Endothelial cell of umbilical vein (primary cell): ENCODE data around the gene SMIM10L2A. TPM values are rescaled to one million over a fixed set of nuclear protein-coding genes. Genes with fewer than 3 reads are reported as not detected.

Experiments
- BruUV-seq: library from RNA; stranded (reverse); fragments of 400-500 nt; replicated peaks from 2 replicates; lab custom pipeline; 2021; lab: Mats Ljungman, UMichigan
- CTCF ChIA-PET: fragments of 300-600, 350-600 bp; sonication (Branson Sonifier 250); formaldehyde crosslinking; loops from one replicate; lab custom pipeline; 2021; ENCODE audit warnings: antibody characterized with exemption, inconsistent platforms; lab: Charles Lee
- POLR2A ChIA-PET: fragments of 300-600, 350-600 bp; sonication (Branson Sonifier 250); formaldehyde crosslinking; loops from one replicate; lab custom pipeline; 2021; ENCODE audit warnings: antibody characterized with exemption, inconsistent platforms; lab: Charles Lee
- DNase-seq: peaks from one replicate; pipeline ENCODE4 v3.0.0-alpha.2; 2011; ENCODE audit warnings: low read depth, low spot score
- FAIRE-seq: peaks from 2 replicates; lab custom pipeline; 2011; peaks lifted over from hg19 to GRCh38; lab: Jason Lieb, UNC
- H2AFZ ChIP-seq: 2 replicates; pipeline ENCODE4 v1.6.0; 2012; ENCODE audit warnings: low read depth, low read length, control low read depth, inconsistent platforms
- H3K27ac ChIP-seq: 2 replicates; pipeline ENCODE4 v1.5.1; 2011; ENCODE audit warnings: low read depth, mild to moderate bottlenecking, control low read depth, low read length, moderate library complexity; ENCODE audit not compliant: insufficient read depth
- H3K27me3 ChIP-seq, 2 experiments: 2 replicates each; pipeline versions ENCODE4 v1.6.0 to v1.6.1; 2011; ENCODE audit warnings: low read length in 2 of 2, mixed read lengths in 1 of 2; ENCODE audit not compliant: control insufficient read depth in 2 of 2, insufficient read depth in 2 of 2
- H3K36me3 ChIP-seq, 2 experiments: 2 replicates in 1 of 2; 3 replicates in 1 of 2; pipeline ENCODE4 v1.5.1; 2011; ENCODE audit warnings: low read length in 2 of 2, mild to moderate bottlenecking in 1 of 2, moderate library complexity in 1 of 2; ENCODE audit not compliant: control insufficient read depth in 2 of 2, insufficient read depth in 2 of 2; ENCODE audit errors: extremely low read depth in 1 of 2
- H3K4me1 ChIP-seq: 3 replicates; pipeline ENCODE4 v1.5.1; 2011; ENCODE audit warnings: mild to moderate bottlenecking, low read length; ENCODE audit not compliant: control insufficient read depth, insufficient read depth; ENCODE audit errors: extremely low read depth
- H3K4me2 ChIP-seq: 2 replicates; pipeline ENCODE4 v1.6.1; 2011; ENCODE audit warnings: low read length, control low read depth, mixed read lengths; ENCODE audit not compliant: insufficient read depth
- H3K4me3 ChIP-seq, 3 experiments: fragments of 200-600 bp in 1 of 3; sonication (generic), shearing (Covaris generic) in 1 of 3; replicated peaks in 1 of 3; 2 replicates each; pipeline ENCODE4 v1.5.1; 2011 to 2016; ENCODE audit warnings: control low read depth in 3 of 3, low read length in 3 of 3, mild to moderate bottlenecking in 2 of 3, inconsistent platforms in 1 of 3, low read depth in 1 of 3, moderate library complexity in 1 of 3; ENCODE audit not compliant: insufficient read depth in 1 of 3
- H3K79me2 ChIP-seq: 2 replicates; pipeline ENCODE4 v1.6.0; 2012; ENCODE audit warnings: low read length, inconsistent platforms; ENCODE audit not compliant: control insufficient read depth, insufficient read depth
- H3K9ac ChIP-seq: replicated peaks from 2 replicates; pipeline ENCODE3; 2011; ENCODE audit warnings: low read length, control low read depth; ENCODE audit not compliant: insufficient read depth; ENCODE audit errors: extremely low read depth
- H3K9me1 ChIP-seq: replicated peaks from 3 replicates; pipeline ENCODE4 v1.6.0; 2011; ENCODE audit warnings: mild to moderate bottlenecking, low read length; ENCODE audit not compliant: control insufficient read depth, insufficient read depth; ENCODE audit errors: extremely low read depth
- H3K9me3 ChIP-seq: replicated peaks from 2 replicates; pipeline ENCODE4 v1.5.1; 2012; ENCODE audit warnings: low read length, inconsistent platforms; ENCODE audit not compliant: control insufficient read depth, insufficient read depth
- H4K20me1 ChIP-seq: replicated peaks from 2 replicates; pipeline ENCODE3; 2011; ENCODE audit warnings: mild to moderate bottlenecking, low read length; ENCODE audit not compliant: control insufficient read depth, insufficient read depth; ENCODE audit errors: extremely low read depth
- EZH2 ChIP-seq: IDR thresholded peaks from 2 replicates; pipeline ENCODE4 v1.6.1; 2012; ENCODE audit warnings: borderline replicate concordance, low read depth, mild to moderate bottlenecking, moderate library complexity, low read length, inconsistent platforms; ENCODE audit not compliant: severe bottlenecking
- FOS ChIP-seq: IDR thresholded peaks from 2 replicates; pipeline ENCODE4 v1.6.1; 2011; ENCODE audit warnings: mild to moderate bottlenecking, low read length, moderate library complexity, borderline replicate concordance; ENCODE audit not compliant: insufficient read depth
- GATA2 ChIP-seq: IDR thresholded peaks from 2 replicates; pipeline ENCODE4 v1.7.0; 2011; ENCODE audit warnings: low read depth, mild to moderate bottlenecking, moderate library complexity, mixed read lengths, low read length; ENCODE audit not compliant: insufficient read length, insufficient read depth
- JUN ChIP-seq: IDR thresholded peaks from 2 replicates; pipeline ENCODE4 v1.6.1; 2011; ENCODE audit warnings: borderline replicate concordance, low read depth; ENCODE audit not compliant: insufficient read length, insufficient read depth
- MYC ChIP-seq: IDR thresholded peaks from one replicate; pipeline ENCODE4 v1.6.1; 2011; ENCODE audit warnings: mild to moderate bottlenecking, low read depth, low read length
- POLR2A ChIP-seq: IDR thresholded peaks from 2 replicates; pipeline ENCODE4 v1.6.1; 2012; ENCODE audit warnings: low read depth, mild to moderate bottlenecking, control low read depth, low read length
- POLR2AphosphoS5 ChIP-seq: IDR thresholded peaks from 2 replicates; pipeline ENCODE4 v1.6.1; 2012; ENCODE audit warnings: low read depth, mild to moderate bottlenecking, control low read depth, low read length, moderate library complexity; ENCODE audit not compliant: insufficient read depth
- dilution Hi-C: fragments of 300-500 bp; cut with MboI; formaldehyde crosslinking; loops from one replicate; pipeline ENCODE4 v1.15.0; 2019; ENCODE audit warnings: low sequenced_read_pairs; ENCODE audit not compliant: extremely low pct_ligation_motif_present
- intact Hi-C: fragments of 100-400 bp; cut with micrococcal nuclease; formaldehyde crosslinking; loops from one replicate; pipeline ENCODE4 v1.10.0; 2022
- polyA plus RNA-seq, 4 experiments: library from polyadenylated mRNA; depleted of rRNA in 3 of 4; stranded (reverse) in 3 of 4; unstranded in 1 of 4; fragments of >200 nt; gene quantifications; 2 replicates each; pipeline versions ENCODE4 v1.2.1 to v1.2.3, GENCODE V29; 2011 to 2012; ENCODE audit warnings: missing spikeins in 1 of 4
- total RNA-seq: library from RNA; stranded (reverse); gene quantifications from 2 replicates; pipeline ENCODE4 v1.2.3, GENCODE V29; 2021
- TF ChIP-seq, protein P1 (sequence below), 2 donors: IDR thresholded peaks; 1 replicate in 1 of 2; 2 replicates in 1 of 2; pipeline ENCODE4 v1.5.1; 2011; ENCODE audit warnings: low read length in 2 of 2, mild to moderate bottlenecking in 2 of 2, moderate library complexity in 2 of 2, control low read depth in 1 of 2, inconsistent platforms in 1 of 2, low read depth in 1 of 2; ENCODE audit not compliant: insufficient read depth in 1 of 2; ENCODE audit errors: extremely low read depth in 1 of 2
- TF ChIP-seq, protein P2 (sequence below): IDR thresholded peaks from 2 replicates; pipeline ENCODE4 v1.6.1; 2011; ENCODE audit not compliant: insufficient read depth, insufficient read length

The SMIM10L2A gene
- total and polyA plus RNA-seq, 2 donors (not counting 3 experiments of a cell fraction or from before 2014, with no cell fraction given) = 0.10 to 0.24 TPM

DNA sequence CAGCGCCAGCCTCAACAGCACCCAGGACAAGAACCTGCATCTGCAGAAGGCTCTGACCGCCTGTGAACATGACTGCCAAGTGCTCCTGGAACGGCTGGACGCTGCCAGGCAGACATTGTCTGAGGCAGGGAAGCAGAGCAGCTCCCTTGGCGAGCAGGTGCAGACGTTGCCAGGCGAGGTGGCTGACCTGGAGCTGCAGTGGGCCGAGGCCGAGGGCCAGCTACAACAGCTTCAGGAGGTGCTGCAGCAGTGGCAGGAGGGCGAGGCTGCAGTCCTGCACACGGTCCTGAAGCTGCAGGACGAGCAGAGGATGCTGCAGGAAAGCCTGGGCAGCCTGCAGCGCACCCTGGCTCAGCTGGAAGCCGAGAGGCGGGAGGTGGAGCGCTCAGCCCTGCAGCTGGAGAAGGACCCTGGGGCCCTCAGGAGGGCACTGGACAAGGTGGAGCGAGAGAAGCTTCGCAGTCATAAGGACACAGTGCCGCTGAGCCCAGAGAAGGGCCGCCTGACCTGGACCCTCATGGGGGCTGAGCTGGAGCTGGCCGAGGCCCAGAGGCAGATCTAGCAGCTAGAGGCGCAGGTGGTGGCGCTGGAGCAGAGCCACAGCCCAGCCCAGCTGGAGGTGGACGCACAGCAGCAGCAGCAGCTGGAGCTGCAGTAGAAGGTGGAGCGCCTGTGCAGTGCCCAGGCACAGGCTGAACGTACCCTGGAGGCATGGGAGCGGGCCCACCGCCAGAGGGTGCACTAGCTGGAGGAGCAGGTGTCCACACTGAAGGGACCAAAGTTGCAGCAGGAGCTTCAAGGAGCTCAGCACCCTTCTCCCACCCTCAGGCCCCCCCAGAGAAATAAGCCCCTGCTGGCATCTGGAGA lies 16.4 kb downstream of the SMIM10L2A start:
- BruUV-seq = no TSS peak
- POLR2A ChIA-PET = no interaction called here
- FAIRE-seq (no peak), DNase-seq (no peak)
- no peak overlapping the region for H2AFZ ChIP-seq
- no peaks in the 10 kb centered on the region for H4K20me1 ChIP-seq
- no peaks in the 10 kb centered on the region for H3K9me1 ChIP-seq
- H3K4me1 ChIP-seq = no peaks in the 10 kb centered on the region
- H3K79me2 ChIP-seq = no peaks in the 10 kb centered on the region
- H3K4me3 ChIP-seq = no peak overlapping the region
- intact Hi-C loops (no loop called here), dilution Hi-C loops (no loop called here)
- no peaks in the 10 kb centered on the region for H3K36me3 ChIP-seq
- CTCF ChIA-PET = interaction anchor here (1.8 kb wide), 1 partner anchor 26 kb away, joined by 6 read pairs; no protein-coding TSS in a partner anchor
- no peaks in the 10 kb centered on the region for H3K9me3 ChIP-seq
- no peak overlapping the region for H3K9ac ChIP-seq
- no peak overlapping the region for H3K27ac ChIP-seq
- TF ChIP-seq, protein P1, sequence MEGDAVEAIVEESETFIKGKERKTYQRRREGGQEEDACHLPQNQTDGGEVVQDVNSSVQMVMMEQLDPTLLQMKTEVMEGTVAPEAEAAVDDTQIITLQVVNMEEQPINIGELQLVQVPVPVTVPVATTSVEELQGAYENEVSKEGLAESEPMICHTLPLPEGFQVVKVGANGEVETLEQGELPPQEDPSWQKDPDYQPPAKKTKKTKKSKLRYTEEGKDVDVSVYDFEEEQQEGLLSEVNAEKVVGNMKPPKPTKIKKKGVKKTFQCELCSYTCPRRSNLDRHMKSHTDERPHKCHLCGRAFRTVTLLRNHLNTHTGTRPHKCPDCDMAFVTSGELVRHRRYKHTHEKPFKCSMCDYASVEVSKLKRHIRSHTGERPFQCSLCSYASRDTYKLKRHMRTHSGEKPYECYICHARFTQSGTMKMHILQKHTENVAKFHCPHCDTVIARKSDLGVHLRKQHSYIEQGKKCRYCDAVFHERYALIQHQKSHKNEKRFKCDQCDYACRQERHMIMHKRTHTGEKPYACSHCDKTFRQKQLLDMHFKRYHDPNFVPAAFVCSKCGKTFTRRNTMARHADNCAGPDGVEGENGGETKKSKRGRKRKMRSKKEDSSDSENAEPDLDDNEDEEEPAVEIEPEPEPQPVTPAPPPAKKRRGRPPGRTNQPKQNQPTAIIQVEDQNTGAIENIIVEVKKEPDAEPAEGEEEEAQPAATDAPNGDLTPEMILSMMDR (IDR thresholded peaks at IDR 0.05; ENCODE audit: extremely low read depth in 1 of 2, insufficient read depth in 1 of 2, low read depth in 1 of 2, low read length in 2 of 2) = no peak
- TF ChIP-seq MYC (no peak), POLR2A (no peak), POLR2AphosphoS5 (no peak), JUN (no peak), FOS (no peak), EZH2 (no peak), GATA2 (no peak)
- TF ChIP-seq, protein P2, sequence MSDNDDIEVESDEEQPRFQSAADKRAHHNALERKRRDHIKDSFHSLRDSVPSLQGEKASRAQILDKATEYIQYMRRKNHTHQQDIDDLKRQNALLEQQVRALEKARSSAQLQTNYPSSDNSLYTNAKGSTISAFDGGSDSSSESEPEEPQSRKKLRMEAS = no peak
- H3K4me2 ChIP-seq = no peak overlapping the region
- H3K27me3 ChIP-seq = no peaks in the 10 kb centered on the region
